Type B pancreatic cell (in vitro differentiated cells): ENCODE measurements around the gene CD70. TPM values are rescaled to one million over a fixed set of nuclear protein-coding genes. Genes with fewer than 3 reads are reported as not detected.
"Not testable (repeated sequence)": the region's sequence is repeated elsewhere in the genome, so short reads cannot be mapped to it uniquely, and the experiment has no call there.

Experiments used
- DNase-seq: peaks from one replicate; pipeline ENCODE4 v3.0.0; 2021; ENCODE audit warnings: mixed read lengths; ENCODE audit not compliant: unreplicated experiment; ENCODE audit errors: extremely low spot score
- H3K27ac Mint-ChIP-seq: 2 replicates; pipeline ENCODE4 v1.8.0; 2021; ENCODE audit warnings: mild to moderate bottlenecking, mixed read lengths
- H3K27me3 Mint-ChIP-seq: 2 replicates; pipeline ENCODE4 v1.8.0; 2021; ENCODE audit warnings: mixed read lengths
- H3K36me3 Mint-ChIP-seq: 2 replicates; pipeline ENCODE4 v1.8.0; 2021; ENCODE audit warnings: mixed read lengths
- H3K4me1 Mint-ChIP-seq: one replicate; pipeline ENCODE4 v1.8.0; 2021; ENCODE audit warnings: mixed read lengths; ENCODE audit not compliant: unreplicated experiment
- H3K4me3 Mint-ChIP-seq: 2 replicates; pipeline ENCODE4 v1.8.0; 2021; ENCODE audit warnings: mild to moderate bottlenecking, mixed read lengths
- H3K9me3 Mint-ChIP-seq: 2 replicates; pipeline ENCODE4 v1.8.0; 2021; ENCODE audit warnings: mixed read lengths
- CTCF ChIP-seq: fragments of 200-600 bp; sonication (generic); conservative IDR thresholded peaks from 2 replicates; pipeline ENCODE4 v1.5.0; 2021; ENCODE audit warnings: antibody characterized with exemption, mild to moderate bottlenecking
- total RNA-seq: library from RNA; stranded (reverse); gene quantifications from 2 replicates; pipeline ENCODE4 v1.2.1, GENCODE V29; 2021; ENCODE audit warnings: low replicate concordance

The CD70 gene
- total RNA-seq, 1 donor from 2014 or later: 1.0 TPM

GRCh38 chr19:6608940-6609339, 18.0 kb upstream of the CD70 start:
- TF ChIP-seq CTCF: no peak
- H3K36me3 Mint-ChIP-seq: no peaks in the 10 kb centered on the region
- peaks cover 23% of the 10 kb centered on the region for H3K27me3 Mint-ChIP-seq
- H3K27ac Mint-ChIP-seq: no peak overlapping the region
- no peaks in the 10 kb centered on the region for H3K4me1 Mint-ChIP-seq
- DNase-seq: no peak
- H3K9me3 Mint-ChIP-seq: no peaks in the 10 kb centered on the region
- no peak overlapping the region for H3K4me3 Mint-ChIP-seq

GRCh38 chr19:6608146-6608545, 17.2 kb upstream of the CD70 start:
- H3K4me3 Mint-ChIP-seq, H3K4me1 Mint-ChIP-seq, DNase-seq, H3K27ac Mint-ChIP-seq, H3K9me3 Mint-ChIP-seq, H3K36me3 Mint-ChIP-seq: not testable (repeated sequence)
- H3K27me3 Mint-ChIP-seq: peaks cover 23% of the 10 kb centered on the region

DNA sequence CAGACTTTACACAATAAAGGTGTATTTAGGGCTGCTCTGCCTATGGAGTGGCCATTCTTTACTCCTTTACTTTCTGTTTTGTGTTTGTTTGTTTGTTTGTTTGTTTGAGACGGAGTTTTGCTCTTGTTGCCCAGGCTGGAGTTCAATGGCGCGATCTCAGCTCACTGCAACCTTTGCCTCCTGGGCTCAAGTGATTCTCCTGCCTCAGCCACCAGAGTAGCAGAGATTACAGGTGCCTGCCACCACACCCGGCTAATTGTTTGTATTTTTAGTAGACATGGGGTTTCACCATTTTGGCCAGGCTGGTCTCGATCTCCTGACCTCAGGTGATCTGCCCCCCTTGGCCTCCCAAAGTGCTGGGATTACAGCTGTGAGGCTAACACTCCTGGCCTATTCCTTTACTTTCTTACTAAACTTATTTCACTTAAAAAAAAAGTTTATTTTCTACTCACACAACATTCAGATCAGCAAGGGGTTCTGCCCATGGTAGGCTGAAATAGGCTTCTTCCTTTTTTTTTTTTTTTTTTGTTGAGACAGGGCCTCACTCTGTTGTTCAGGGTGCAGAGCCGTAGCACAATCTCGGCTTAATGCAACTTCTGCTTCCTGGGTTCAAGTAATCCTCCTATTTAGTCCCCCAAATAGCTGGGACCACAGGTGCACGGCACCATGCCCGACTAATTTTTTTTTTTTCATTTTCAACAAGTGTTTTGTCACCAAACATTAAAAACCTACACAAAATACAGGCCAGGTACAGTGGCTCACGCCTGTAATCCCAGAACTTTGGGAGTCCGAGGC, 15.5 kb upstream of the CD70 start:
- H3K27me3 Mint-ChIP-seq: peaks cover 20% of the 10 kb centered on the region
- not testable (repeated sequence) for H3K4me1 Mint-ChIP-seq, H3K27ac Mint-ChIP-seq, H3K36me3 Mint-ChIP-seq, H3K9me3 Mint-ChIP-seq, DNase-seq, H3K4me3 Mint-ChIP-seq

DNA sequence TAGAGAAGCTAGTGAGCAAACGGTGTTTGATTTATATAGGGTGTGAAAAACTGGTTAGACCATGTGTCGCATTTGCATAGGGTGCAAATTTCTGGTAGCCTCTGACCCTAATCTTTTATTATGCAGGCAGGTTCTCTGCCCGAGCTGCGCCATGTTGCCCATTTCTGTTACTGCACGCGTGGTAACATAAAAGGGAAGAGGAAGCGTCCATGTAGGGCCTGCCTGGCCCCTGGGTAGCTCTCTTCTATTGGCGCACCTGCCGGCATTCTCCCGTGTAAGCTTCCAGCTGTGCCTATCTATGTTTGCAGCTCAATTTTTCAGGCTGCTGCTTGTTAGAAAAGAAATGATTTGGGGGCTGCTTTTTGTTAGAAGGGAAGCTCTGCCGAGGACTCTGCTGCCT, 14.0 kb upstream of the CD70 start:
- no peak for DNase-seq
- no peak for TF ChIP-seq CTCF
- no peaks in the 10 kb centered on the region for H3K36me3 Mint-ChIP-seq
- H3K9me3 Mint-ChIP-seq: no peaks in the 10 kb centered on the region
- H3K27me3 Mint-ChIP-seq: peaks cover 22% of the 10 kb centered on the region
- H3K4me3 Mint-ChIP-seq: no peak overlapping the region
- H3K4me1 Mint-ChIP-seq: no peaks in the 10 kb centered on the region
- no peak overlapping the region for H3K27ac Mint-ChIP-seq

GRCh38 chr19:6602729-6603114, 11.8 kb upstream of the CD70 start:
- H3K27me3 Mint-ChIP-seq: peaks cover 29% of the 10 kb centered on the region
- H3K4me3 Mint-ChIP-seq: no peak overlapping the region
- TF ChIP-seq CTCF: no peak
- H3K9me3 Mint-ChIP-seq: no peaks in the 10 kb centered on the region
- no peak overlapping the region for H3K27ac Mint-ChIP-seq
- DNase-seq: no peak
- no peaks in the 10 kb centered on the region for H3K4me1 Mint-ChIP-seq
- no peaks in the 10 kb centered on the region for H3K36me3 Mint-ChIP-seq

- H3K36me3 Mint-ChIP-seq, H3K4me1 Mint-ChIP-seq, H3K4me3 Mint-ChIP-seq, H3K9me3 Mint-ChIP-seq, DNase-seq, H3K27ac Mint-ChIP-seq: not testable (repeated sequence)
- peaks cover 33% of the 10 kb centered on the region for H3K27me3 Mint-ChIP-seq
These were observed 10.6 kb upstream of the CD70 start for GRCh38 chr19:6601537-6602052.

GRCh38 chr19:6600951-6601536, 10.1 kb upstream of the CD70 start:
- not testable (repeated sequence) for H3K9me3 Mint-ChIP-seq, H3K27ac Mint-ChIP-seq
- H3K27me3 Mint-ChIP-seq: peaks cover 33% of the 10 kb centered on the region

More at GRCh38 chr19:6600951-6601536, 10.1 kb upstream of the CD70 start:
- not testable (repeated sequence) for H3K36me3 Mint-ChIP-seq, DNase-seq, H3K4me1 Mint-ChIP-seq, H3K4me3 Mint-ChIP-seq
